Sciatic nerve (tissue), 2 donors: ENCODE measurements around the gene LIMK2. TPM values are rescaled to one million over a fixed set of nuclear protein-coding genes. Genes with fewer than 3 reads are reported as not detected.
"Not testable (repeated sequence)": the region's sequence is repeated elsewhere in the genome, so short reads cannot be mapped to it uniquely, and the experiment has no call there.

Experiments used
- ATAC-seq: fragments of 200-7000 bp; cut with Tn5 transposase; one replicate; pipeline ENCODE4 v1.9.1; 2020; ENCODE audit warnings: mild to moderate bottlenecking, moderate library complexity
- DNase-seq: peaks from one replicate; pipeline ENCODE4 v3.0.0-alpha.2; 2020; ENCODE audit warnings: low spot score
- intact Hi-C: fragments of 100-400 bp; cut with DNase I; formaldehyde crosslinking; loops from one replicate; pipeline ENCODE4 v1.14.2; 2022
- total RNA-seq: library from RNA; stranded (reverse); fragmentation: NEBNext Ultra II Directional; extraction: Animal tissue kit (Norgen Biotek cat#: 25700); gene quantifications from one replicate; pipeline ENCODE4 v1.2.1, GENCODE V29; 2021
- donor health status: DM: no; HTN: no; CAD: no.
- donor health status: DM: no; HTN: no; CAD: no.

LIMK2 gene
- 64.2 TPM for total RNA-seq

DNA sequence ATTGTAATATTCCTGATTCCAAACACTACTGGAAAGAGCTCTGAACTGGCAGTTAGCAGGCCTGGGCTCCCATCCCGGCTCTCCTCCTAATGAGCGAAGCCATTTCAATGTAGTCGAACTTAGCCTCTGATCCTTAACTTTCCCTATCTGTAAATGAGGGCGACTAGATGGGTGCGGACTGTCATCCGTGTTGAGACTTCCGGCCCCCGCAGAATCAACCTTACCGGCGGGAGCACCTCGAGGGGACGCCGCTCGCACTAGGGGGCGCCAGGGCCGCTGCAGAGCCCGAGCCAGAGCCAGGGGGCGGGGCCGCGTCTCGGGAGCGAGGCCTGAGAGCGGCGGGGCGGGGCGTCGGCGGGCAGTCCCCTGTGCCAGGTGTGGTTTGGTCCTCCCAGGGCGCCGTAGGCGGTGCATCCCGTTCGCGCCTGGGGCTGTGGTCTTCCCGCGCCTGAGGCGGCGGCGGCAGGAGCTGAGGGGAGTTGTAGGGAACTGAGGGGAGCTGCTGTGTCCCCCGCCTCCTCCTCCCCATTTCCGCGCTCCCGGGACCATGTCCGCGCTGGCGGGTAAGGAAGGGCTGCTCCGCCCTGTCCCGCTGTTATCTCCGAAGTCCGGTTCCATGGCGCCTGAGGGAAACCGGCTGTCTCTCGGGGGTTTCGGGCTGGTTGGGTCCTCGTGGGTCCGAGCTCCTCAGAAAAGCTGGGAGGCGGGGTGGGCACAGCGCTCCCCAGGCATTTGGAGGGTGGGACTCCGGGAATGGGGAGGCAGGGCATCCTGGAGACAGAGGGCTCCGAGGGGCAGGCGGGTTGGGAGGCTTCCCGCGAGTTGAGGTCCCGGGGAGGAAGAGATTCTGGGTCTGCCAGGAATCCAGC, at the start of gene LIMK2:
TSS of gene LIMK2 (plus strand) at position 437 of the 869 bp plus-strand sequence. CDS start at position 548, 111 bp downstream.
- intact Hi-C loops = no loop called here
- peak; percentile 97 for ATAC-seq
- peak; percentile 97 for DNase-seq

GRCh38 chr22:31170971-31171370, 41.1 kb upstream of the LIMK2 start:
- DNase-seq (no peak), ATAC-seq (no peak)
- intact Hi-C loops = no loop called here

GRCh38 chr22:31171734-31172133, 40.4 kb upstream of the LIMK2 start:
- intact Hi-C loops, ATAC-seq, DNase-seq: not testable (repeated sequence)

DNA sequence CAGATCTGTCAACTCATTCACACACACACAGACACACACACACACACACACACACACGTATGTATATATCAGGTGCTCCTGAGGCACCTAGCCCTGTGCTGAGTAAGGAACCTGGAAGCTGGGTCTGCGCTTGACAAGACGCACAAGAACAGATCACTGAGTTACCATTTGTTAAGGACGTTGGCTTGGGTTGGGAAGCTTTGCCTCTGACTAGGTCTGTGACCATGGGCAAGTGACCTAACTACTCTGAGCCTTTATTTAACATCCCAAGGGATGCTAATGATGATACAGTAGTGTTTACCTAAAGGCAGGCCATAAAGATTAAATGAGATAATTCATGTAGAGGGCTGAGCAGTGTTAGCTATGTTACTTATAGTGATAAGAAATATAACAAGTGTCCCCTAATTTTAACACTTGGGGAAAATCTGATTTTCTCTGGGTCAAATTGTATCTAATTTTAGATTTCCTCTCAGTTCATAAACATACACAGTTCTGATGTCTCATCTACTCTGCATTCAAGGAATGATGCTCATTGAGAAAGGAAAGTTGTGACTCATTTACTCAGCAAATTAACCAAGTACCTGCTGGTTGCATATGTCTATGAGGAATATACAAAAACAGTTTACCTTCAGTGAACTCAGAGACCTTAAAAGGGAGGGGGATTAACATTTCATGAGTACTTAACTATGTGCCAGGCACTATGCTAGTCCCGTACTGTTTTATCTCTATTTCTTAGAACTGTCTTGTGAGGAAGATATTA, 38.5 kb upstream of the LIMK2 start:
- ATAC-seq = no peak
- DNase-seq = no peak
- intact Hi-C loops = no loop called here

DNA sequence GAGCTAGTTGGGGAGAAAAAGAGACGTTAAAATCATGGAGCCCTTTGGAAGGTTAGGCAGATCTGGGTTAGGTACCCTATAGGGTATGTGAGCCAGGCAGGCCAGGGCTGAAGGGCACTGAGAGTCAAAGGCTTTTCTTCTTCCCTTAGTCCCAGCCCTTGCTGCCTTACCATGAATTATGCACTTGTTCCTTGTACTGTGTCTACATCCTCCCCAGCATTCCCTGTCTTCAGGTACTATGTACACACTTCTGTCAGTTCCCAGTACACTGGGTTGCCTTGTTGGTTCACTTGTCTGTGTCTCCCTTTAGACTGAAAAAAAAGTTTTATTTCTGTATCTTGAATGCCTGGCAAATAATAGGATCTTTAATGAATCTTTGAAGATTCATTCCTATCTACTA, 35.2 kb upstream of the LIMK2 start:
- DNase-seq = no peak
- intact Hi-C loops = no loop called here
- no peak for ATAC-seq

DNA sequence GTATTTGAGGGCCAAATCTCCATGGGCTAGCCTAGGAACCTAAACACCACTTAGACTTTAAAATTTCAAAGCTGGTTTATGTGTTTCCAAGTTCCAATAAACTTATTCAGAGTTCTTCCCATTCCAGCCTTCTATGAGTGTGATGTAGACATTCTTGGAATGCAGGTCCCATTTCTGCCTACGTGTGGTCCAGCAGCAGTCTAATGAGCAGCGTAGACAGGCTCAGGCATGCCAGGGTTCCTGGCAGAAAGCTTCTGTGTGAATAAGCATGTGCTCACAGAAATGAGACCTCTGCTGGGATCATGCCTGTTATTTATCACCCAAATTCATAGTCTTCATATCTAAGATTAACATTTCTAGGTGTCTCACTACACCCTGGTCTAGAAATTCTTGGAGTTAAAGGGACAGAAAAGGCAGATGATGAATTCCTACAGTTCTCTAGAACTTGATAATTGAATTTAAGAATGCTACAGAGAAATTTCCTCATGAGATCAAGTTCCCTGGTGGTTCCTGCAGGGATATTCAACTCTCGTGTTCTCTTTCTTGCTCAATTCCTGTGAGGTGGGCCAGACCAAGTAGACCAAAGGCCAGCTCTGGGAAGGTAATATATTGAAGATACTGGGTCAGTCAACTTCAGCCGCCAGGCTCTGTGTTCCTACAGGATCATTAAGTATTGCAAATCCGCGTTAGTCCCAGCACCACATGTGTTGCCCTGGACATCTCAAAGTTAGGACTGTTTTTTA, 34.5 kb upstream of the LIMK2 start:
- DNase-seq = no peak
- intact Hi-C loops = no loop called here
- ATAC-seq = no peak

GRCh38 chr22:31178859-31179258, 33.2 kb upstream of the LIMK2 start:
- DNase-seq = no peak
- ATAC-seq = no peak
- intact Hi-C loops = no loop called here

DNA sequence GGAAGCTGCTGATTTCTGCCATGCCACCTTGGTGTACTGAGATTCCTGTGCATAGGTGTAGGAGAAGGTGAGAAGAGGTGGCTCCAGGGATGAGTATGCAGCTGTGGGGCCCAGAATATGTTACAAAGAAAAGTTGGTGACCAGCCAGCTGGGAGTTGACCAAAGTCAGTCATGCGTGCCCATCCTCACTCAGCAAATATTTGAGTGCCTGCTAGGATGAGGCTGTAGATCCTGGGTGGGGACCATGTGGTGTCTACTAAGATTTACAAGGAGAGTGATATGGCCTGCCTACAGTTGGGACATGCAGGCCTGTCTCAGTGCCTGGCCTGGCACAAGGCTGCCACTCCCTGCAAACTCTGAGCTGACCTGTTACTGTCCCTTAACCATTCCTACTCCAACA, 32.8 kb upstream of the LIMK2 start:
- DNase-seq (no peak), ATAC-seq (peak; percentile 49)
- intact Hi-C loops = no loop called here

DNA sequence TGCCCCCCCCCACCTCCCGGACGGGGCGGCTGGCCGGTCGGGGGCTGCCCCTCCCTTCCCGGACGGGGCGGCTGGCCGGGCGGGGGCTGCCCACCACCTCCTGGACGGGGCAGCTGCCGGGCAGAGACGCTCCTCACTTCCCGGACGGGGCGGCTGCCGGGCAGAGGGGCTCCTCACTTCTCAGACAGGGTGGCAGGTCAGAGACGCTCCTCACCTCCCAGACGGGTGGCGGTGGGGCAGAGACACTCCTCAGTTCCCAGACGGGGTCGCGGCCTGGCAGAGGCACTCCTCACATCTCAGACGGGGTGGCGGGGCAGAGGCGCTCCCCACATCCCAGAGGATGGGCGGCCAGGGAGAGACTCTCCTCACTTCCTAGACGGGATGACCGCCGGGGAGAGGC, 28.1 kb upstream of the LIMK2 start:
- intact Hi-C loops = no loop called here
- DNase-seq = no peak
- no peak for ATAC-seq

DNA sequence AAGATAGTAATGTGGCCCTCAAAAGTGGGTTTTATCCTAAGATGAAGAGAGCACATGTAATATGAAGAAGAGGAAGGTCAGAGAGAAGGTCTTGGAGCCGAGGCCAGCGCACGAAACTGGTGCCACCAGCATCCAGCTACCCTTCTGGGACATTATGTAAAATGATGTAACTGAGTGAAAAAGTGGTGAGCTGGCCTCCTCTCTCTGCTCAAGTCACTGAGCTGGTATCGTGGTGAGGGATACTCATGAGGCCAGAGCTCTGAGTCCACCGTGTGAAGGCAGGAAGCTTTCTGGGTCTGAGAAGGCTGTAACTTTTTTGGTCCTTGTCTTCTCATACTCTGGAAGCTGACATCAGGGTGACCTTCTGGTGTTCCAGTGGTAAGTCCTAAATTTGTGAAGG, 27.0 kb upstream of the LIMK2 start:
- ATAC-seq = no peak
- intact Hi-C loops = no loop called here
- DNase-seq = no peak

GRCh38 chr22:31187627-31188026, 24.5 kb upstream of the LIMK2 start:
- intact Hi-C loops = no loop called here
- DNase-seq = no peak
- no peak for ATAC-seq

DNA sequence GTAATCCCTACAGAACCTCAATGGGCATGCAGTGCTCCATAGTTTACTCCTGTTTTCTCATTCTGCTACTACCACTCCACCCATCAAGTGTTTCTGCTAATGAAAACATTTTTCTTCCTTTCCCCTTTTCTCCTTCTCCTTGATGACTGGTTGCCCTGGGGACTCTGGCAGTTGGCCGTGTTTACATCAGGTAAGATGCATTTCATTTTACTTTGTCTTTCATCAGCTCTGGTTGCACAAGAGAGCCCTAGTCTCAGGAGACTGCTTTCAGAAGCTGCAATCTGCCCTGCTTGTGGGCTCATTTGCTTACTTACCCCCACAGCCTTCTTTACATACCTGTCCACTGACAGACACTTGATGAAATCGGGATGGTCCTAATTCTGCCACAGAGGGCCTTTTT, 19.6 kb upstream of the LIMK2 start:
- ATAC-seq (no peak), DNase-seq (no peak)
- intact Hi-C loops = no loop called here

DNA sequence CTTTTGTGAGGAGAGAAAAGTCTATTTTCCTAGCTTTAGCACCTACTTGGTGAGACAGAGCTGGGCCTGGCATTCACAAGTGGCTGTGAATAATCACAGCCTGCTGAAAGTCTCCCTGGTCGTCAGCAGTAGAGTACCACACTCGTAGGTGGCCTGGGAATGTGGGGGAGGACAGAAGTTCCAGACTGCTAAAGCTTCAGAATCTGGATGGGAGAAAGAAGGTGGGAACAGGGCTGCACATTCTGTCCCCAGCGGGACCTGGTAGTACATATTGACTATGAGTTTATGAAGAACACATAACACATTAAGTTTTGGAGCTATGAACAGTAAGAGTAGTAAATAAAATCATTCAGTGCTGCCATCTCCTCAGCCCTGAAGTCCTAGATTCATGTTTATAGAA, 19.0 kb upstream of the LIMK2 start:
- intact Hi-C loops = no loop called here
- DNase-seq (no peak), ATAC-seq (peak; percentile 48)

DNA sequence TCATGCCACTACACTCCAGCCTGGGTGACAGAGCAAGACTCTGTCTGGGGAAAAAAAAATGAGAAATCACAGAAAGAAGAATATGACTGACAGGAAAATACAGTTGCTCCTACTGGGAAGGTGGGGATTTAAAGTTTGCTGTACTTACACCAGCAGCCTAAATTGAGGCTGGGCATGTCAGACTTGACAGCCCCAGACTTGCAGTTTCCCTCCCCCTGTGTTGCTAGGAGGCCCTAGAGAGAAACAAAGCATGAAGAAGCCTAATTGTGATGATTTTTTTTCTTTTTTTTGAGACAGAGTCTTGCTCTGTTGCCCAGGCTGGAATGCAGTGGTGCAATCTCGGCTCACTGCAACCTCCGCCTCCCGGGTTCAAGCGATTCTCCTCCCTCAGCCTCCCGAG, 17.4 kb upstream of the LIMK2 start:
- intact Hi-C loops, ATAC-seq, DNase-seq: not testable (repeated sequence)

DNA sequence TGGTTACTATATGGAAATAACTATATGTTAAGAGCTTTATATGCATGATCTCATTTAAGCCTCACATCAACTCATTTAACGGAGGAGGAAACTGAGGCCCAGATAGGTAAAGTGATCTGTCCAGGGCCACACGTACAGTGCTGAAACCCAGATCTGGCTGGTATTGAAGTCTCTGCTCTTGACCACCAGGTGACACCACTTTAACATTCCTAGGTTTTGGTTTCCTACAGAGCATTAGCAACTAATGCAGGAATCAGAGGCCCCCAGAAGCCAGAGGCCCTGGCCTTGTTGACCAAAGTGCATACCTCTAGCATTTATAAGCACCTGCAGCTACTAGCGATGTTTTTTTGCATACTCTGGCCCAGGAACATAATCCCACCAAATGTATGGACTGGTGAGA, 12.9 kb upstream of the LIMK2 start:
- ATAC-seq = no peak
- DNase-seq = no peak
- intact Hi-C loops = no loop called here

DNA sequence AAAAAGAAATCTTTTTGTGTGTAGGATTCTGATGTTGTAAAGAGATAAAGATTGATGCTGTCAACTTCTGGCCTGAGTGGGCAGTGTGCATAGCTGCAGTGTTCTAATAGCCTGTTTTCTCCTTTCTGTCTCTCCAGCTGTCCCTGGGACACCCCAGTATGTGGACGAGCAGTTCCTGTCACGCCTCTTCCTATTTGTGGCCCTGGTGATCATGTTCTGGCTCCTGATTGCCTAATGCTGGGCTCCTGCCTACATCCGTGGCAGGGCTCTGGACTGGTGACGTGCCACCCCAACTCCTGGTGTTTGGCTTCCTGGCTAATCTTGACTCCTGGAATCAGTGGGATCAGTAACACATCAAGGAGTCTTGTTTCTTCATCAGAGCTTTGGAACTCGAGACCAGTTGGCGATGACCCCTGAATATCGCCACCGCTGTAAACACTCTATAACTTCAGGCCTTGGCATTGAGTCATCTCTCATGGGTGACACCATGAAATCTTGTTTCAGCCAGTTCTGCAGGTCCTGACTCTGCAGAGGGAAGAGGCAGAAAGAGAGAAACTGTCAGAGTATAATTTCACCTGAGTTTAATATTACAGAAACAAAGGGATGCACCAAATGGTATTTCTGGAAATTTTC, 7.6 kb upstream of the LIMK2 start:
- DNase-seq = not testable (repeated sequence)
- intact Hi-C loops = loop anchor here (10.0 kb wide), 1 partner anchor 70 kb away; no protein-coding TSS in a partner anchor
- peak; percentile 38 for ATAC-seq

DNA sequence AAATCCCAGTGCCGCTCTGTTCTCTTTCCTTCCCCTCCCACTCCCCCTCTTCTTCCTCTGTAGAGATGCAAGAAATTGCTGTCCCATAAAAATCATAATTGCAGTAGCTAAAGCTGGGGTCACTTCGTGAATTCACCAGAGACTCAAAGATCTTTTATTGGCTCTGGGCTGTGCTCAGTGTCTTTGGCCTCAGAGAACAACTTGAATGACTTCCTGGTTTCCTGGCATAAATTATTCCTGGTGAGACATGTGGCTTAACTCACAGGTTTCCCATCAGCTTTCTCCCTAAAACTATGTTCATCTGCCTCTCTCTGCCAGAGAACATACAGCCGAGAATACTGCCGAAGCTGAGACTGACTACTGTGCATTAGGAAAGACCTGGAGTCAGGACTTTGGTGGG, 7.0 kb upstream of the LIMK2 start:
- DNase-seq, ATAC-seq: not testable (repeated sequence)
- intact Hi-C loops = loop anchor here (10.0 kb wide), 1 partner anchor 70 kb away; no protein-coding TSS in a partner anchor

DNA sequence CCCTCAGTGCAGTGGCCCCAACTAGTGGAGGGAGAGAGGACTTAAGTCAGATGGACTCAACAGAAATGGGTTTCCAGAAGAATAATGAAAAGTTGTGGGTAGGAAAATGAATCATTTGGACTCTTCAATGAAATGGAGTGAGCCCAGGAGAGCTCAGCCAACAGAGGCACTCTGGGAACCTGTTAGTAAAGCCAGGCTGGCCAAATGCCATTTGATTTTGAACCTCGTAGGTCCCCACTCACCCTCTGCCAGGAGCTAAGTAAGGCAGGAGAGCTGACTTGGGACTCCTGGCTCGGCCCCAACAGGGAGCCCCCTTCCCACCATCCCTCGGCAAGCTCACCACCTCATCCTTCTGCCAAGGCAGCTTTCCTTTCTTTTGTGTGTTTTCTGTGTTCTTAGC, 5.6 kb upstream of the LIMK2 start:
- DNase-seq, ATAC-seq: not testable (repeated sequence)
- intact Hi-C loops = loop anchor here (10.0 kb wide), 1 partner anchor 68 kb away; no protein-coding TSS in a partner anchor
